K562 (cell line): ENCODE measurements around the gene ABCB4. TPM values are rescaled to one million over a fixed set of nuclear protein-coding genes. Genes with fewer than 3 reads are reported as not detected.

Experiments
- CBX3 ChIP-seq, 2 experiments: IDR thresholded peaks; 1 replicate in 1 of 2; 2 replicates in 1 of 2; pipeline ENCODE4 v1.6.1; 2012; ENCODE audit warnings: inconsistent platforms in 2 of 2, low read length in 2 of 2, borderline replicate concordance in 1 of 2, control low read depth in 1 of 2
- CBX8 ChIP-seq: fragments of 200-600 bp; sonication (generic); IDR thresholded peaks from 2 replicates; pipeline ENCODE4 v1.6.1; 2012; ENCODE audit warnings: borderline replicate concordance, mixed run types, low read depth, mild to moderate bottlenecking, moderate library complexity, mixed read lengths, low read length, control low read depth, inconsistent platforms; ENCODE audit not compliant: poor library complexity, severe bottlenecking; ENCODE audit errors: extremely low read depth
- NFYB ChIP-seq: IDR thresholded peaks from 2 replicates; pipeline ENCODE4 v1.6.1; 2011; ENCODE audit warnings: mild to moderate bottlenecking, moderate library complexity; ENCODE audit not compliant: insufficient read length; ENCODE audit errors: extremely low read depth
- NRF1 ChIP-seq, 2 experiments: fragments of 450-650 bp; IDR thresholded peaks in 1 of 2; conservative IDR thresholded peaks in 1 of 2; 2 replicates each; pipeline ENCODE4 v1.6.1; 2014; ENCODE audit warnings: mild to moderate bottlenecking in 2 of 2
- SETDB1 ChIP-seq: IDR thresholded peaks from one replicate; pipeline ENCODE4 v1.6.1; 2012; ENCODE audit warnings: low read length, control low read depth, inconsistent platforms
- ZKSCAN3 ChIP-seq: fragments of 250-450 bp; sonication (Bioruptor Pico); IDR thresholded peaks from 2 replicates; pipeline ENCODE4 v1.4.0; 2020
- ZNF143 ChIP-seq: sonication (generic); formaldehyde crosslinking; IDR thresholded peaks from 2 replicates; pipeline ENCODE4 v1.9.0; 2022; ENCODE audit warnings: mild to moderate bottlenecking, missing genetic modification reagents
- ZNF354B ChIP-seq: fragments of 250-450 bp; sonication (Bioruptor Pico); IDR thresholded peaks from 2 replicates; pipeline ENCODE4 v1.4.0; 2020
- polyA plus RNA-seq, 8 experiments: library from polyadenylated mRNA; depleted of rRNA in 4 of 8; stranded (reverse) in 5 of 8; unstranded in 3 of 8; fragments of >200 nt; fragmentation: Nextera tagmentation in 2 of 8; fragmentation: Illumina TruSeq in 1 of 8; extraction: Ambion mirVana in 2 of 8; extraction: Trizol in 1 of 8; gene quantifications; 2 replicates each; pipeline versions ENCODE4 v1.2.1 to v1.2.3, GENCODE V29; 2011 to 2014; ENCODE audit warnings: inconsistent platforms in 1 of 8, missing spikeins in 1 of 8
- total RNA-seq, 7 experiments: library from RNA; depleted of rRNA in 6 of 7; stranded (reverse); fragments of >200 nt in 6 of 7; fragmentation: Illumina TruSeq in 2 of 7; extraction: Trizol in 2 of 7; gene quantifications; 2 replicates each; pipeline versions ENCODE4 v1.2.1 to v1.2.3, GENCODE V29; 2011 to 2021; ENCODE audit warnings: low replicate concordance in 1 of 7
- TF ChIP-seq, protein P1 (sequence below): fragments of 250-450 bp; sonication (Bioruptor Pico); IDR thresholded peaks from 2 replicates; pipeline ENCODE4 v1.5.0; 2020; ENCODE audit warnings: mild to moderate bottlenecking
- TF ChIP-seq, protein P2 (sequence below), 3 experiments: IDR thresholded peaks in 2 of 3; conservative IDR thresholded peaks in 1 of 3; 2 replicates each; pipeline ENCODE4 v1.5.1; 2011 to 2012; ENCODE audit warnings: low read length in 3 of 3, mild to moderate bottlenecking in 3 of 3, control low read depth in 2 of 3, improper control_type of control experiment in 1 of 3, inconsistent platforms in 1 of 3, low read depth in 1 of 3, mixed read lengths in 1 of 3, moderate library complexity in 1 of 3; ENCODE audit not compliant: insufficient read depth in 2 of 3
- TF ChIP-seq, protein P3 (sequence below), 2 experiments: fragments of 450-650 bp in 1 of 2; sonication (generic) in 1 of 2; formaldehyde crosslinking in 1 of 2; IDR thresholded peaks; 2 replicates each; pipeline versions ENCODE4 v1.7.1 to v1.9.0; 2016 to 2022; ENCODE audit warnings: inconsistent platforms in 1 of 2, mild to moderate bottlenecking in 1 of 2, missing genetic modification reagents in 1 of 2
- TF ChIP-seq, protein P4 (sequence below): fragments of 450-650 bp; IDR thresholded peaks from 2 replicates; pipeline ENCODE4 v1.6.1; 2016; ENCODE audit warnings: mild to moderate bottlenecking

The ABCB4 gene
- total and polyA plus RNA-seq, 9 of the 15 experiments (the other 6 are each of a cell fraction or from before 2014, with no cell fraction given): 0.06 to 0.73 (median 0.40) TPM

DNA sequence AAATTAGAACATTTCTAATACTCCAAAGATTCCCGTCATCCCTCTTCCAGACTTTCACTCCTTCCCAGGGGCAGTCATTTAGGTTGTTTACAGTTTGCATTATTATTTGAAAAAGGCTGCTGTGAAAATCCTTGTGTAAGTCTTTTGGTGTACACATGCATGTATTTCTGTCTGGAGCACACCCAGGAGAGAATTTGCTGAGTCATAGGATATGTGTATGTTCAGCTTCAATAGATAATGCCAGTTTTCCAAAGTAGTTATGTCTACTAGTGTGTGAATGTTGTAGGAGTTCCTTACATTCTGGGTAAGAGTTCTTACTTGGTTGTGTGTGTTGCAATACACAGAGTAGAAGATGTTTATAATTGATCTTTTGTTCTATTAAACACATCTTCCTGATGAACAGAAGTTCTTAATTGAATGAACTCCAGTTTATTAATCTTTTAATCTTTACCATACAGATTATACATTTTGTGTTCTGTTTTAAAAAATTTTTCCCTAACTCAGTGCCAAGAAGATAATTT lies 104.8 kb downstream of the ABCB4 start (continued):
- TF ChIP-seq NRF1 (conservative IDR thresholded peaks at IDR 0.05 in 1 of 2, IDR thresholded peaks at IDR 0.05 in 1 of 2) (no peak), NFYB (no peak), ZKSCAN3 (CRISPR knock-in tag) (no peak), ZNF354B (CRISPR knock-in tag) (no peak), ZNF143 (CRISPR knock-in tag) (no peak), SETDB1 (no peak), CBX3 (IDR thresholded peaks at IDR 0.05; ENCODE audit: borderline replicate concordance in 1 of 2, low read length in 2 of 2) (no peak), CBX8 (no peak)
- TF ChIP-seq, protein P1, sequence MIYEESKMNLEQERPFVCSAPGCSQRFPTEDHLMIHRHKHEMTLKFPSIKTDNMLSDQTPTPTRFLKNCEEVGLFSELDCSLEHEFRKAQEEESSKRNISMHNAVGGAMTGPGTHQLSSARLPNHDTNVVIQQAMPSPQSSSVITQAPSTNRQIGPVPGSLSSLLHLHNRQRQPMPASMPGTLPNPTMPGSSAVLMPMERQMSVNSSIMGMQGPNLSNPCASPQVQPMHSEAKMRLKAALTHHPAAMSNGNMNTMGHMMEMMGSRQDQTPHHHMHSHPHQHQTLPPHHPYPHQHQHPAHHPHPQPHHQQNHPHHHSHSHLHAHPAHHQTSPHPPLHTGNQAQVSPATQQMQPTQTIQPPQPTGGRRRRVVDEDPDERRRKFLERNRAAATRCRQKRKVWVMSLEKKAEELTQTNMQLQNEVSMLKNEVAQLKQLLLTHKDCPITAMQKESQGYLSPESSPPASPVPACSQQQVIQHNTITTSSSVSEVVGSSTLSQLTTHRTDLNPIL (CRISPR knock-in tag): no peak
- TF ChIP-seq, protein P2, sequence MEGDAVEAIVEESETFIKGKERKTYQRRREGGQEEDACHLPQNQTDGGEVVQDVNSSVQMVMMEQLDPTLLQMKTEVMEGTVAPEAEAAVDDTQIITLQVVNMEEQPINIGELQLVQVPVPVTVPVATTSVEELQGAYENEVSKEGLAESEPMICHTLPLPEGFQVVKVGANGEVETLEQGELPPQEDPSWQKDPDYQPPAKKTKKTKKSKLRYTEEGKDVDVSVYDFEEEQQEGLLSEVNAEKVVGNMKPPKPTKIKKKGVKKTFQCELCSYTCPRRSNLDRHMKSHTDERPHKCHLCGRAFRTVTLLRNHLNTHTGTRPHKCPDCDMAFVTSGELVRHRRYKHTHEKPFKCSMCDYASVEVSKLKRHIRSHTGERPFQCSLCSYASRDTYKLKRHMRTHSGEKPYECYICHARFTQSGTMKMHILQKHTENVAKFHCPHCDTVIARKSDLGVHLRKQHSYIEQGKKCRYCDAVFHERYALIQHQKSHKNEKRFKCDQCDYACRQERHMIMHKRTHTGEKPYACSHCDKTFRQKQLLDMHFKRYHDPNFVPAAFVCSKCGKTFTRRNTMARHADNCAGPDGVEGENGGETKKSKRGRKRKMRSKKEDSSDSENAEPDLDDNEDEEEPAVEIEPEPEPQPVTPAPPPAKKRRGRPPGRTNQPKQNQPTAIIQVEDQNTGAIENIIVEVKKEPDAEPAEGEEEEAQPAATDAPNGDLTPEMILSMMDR (IDR thresholded peaks at IDR 0.05 in 2 of 3, conservative IDR thresholded peaks at IDR 0.05 in 1 of 3; ENCODE audit: insufficient read depth in 2 of 3, low read depth in 1 of 3, low read length in 3 of 3): no peak
- TF ChIP-seq, protein P3, sequence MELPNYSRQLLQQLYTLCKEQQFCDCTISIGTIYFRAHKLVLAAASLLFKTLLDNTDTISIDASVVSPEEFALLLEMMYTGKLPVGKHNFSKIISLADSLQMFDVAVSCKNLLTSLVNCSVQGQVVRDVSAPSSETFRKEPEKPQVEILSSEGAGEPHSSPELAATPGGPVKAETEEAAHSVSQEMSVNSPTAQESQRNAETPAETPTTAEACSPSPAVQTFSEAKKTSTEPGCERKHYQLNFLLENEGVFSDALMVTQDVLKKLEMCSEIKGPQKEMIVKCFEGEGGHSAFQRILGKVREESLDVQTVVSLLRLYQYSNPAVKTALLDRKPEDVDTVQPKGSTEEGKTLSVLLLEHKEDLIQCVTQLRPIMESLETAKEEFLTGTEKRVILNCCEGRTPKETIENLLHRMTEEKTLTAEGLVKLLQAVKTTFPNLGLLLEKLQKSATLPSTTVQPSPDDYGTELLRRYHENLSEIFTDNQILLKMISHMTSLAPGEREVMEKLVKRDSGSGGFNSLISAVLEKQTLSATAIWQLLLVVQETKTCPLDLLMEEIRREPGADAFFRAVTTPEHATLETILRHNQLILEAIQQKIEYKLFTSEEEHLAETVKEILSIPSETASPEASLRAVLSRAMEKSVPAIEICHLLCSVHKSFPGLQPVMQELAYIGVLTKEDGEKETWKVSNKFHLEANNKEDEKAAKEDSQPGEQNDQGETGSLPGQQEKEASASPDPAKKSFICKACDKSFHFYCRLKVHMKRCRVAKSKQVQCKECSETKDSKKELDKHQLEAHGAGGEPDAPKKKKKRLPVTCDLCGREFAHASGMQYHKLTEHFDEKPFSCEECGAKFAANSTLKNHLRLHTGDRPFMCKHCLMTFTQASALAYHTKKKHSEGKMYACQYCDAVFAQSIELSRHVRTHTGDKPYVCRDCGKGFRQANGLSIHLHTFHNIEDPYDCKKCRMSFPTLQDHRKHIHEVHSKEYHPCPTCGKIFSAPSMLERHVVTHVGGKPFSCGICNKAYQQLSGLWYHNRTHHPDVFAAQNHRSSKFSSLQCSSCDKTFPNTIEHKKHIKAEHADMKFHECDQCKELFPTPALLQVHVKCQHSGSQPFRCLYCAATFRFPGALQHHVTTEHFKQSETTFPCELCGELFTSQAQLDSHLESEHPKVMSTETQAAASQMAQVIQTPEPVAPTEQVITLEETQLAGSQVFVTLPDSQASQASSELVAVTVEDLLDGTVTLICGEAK (IDR thresholded peaks at IDR 0.05): no peak
- TF ChIP-seq, protein P3 (CRISPR knock-in tag; IDR thresholded peaks at IDR 0.05): no peak
- TF ChIP-seq, protein P4, sequence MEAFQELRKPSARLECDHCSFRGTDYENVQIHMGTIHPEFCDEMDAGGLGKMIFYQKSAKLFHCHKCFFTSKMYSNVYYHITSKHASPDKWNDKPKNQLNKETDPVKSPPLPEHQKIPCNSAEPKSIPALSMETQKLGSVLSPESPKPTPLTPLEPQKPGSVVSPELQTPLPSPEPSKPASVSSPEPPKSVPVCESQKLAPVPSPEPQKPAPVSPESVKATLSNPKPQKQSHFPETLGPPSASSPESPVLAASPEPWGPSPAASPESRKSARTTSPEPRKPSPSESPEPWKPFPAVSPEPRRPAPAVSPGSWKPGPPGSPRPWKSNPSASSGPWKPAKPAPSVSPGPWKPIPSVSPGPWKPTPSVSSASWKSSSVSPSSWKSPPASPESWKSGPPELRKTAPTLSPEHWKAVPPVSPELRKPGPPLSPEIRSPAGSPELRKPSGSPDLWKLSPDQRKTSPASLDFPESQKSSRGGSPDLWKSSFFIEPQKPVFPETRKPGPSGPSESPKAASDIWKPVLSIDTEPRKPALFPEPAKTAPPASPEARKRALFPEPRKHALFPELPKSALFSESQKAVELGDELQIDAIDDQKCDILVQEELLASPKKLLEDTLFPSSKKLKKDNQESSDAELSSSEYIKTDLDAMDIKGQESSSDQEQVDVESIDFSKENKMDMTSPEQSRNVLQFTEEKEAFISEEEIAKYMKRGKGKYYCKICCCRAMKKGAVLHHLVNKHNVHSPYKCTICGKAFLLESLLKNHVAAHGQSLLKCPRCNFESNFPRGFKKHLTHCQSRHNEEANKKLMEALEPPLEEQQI: no peak
